HFFc6 (cell line): ENCODE results near the gene MMS19. TPM values are rescaled to one million over a fixed set of nuclear protein-coding genes. Genes with fewer than 3 reads are reported as not detected.

Experiments
- DNase-seq: peaks from one replicate; pipeline ENCODE4 v3.0.0-alpha.2; 2018
- H3K27ac Mint-ChIP-seq: 2 replicates; pipeline ENCODE4 v1.8.0; 2020; ENCODE audit warnings: mild to moderate bottlenecking, mixed read lengths
- H3K27me3 Mint-ChIP-seq: 2 replicates; pipeline ENCODE4 v1.8.0; 2021; ENCODE audit warnings: mild to moderate bottlenecking, moderate library complexity, mixed read lengths; ENCODE audit not compliant: insufficient read depth
- H3K36me3 Mint-ChIP-seq: 2 replicates; pipeline ENCODE4 v1.8.0; 2021; ENCODE audit warnings: low read depth, mixed read lengths
- H3K4me1 Mint-ChIP-seq: 2 replicates; pipeline ENCODE4 v1.8.0; 2020; ENCODE audit warnings: low read depth, mixed read lengths
- H3K4me3 Mint-ChIP-seq: 2 replicates; pipeline ENCODE4 v1.8.0; 2020; ENCODE audit warnings: mild to moderate bottlenecking, moderate library complexity, mixed read lengths
- H3K9me3 Mint-ChIP-seq: 2 replicates; pipeline ENCODE4 v1.8.0; 2020; ENCODE audit warnings: mild to moderate bottlenecking, mixed read lengths
- total RNA-seq, 6 experiments: library from RNA; stranded (reverse); fragmentation: NEBNext Ultra II Directional; extraction: Animal tissue kit (Norgen Biotek cat#: 25700); gene quantifications; 2 replicates in 1 of 6; 3 replicates in 5 of 6; pipeline ENCODE4 v1.2.3, GENCODE V29; 2021
- TF ChIP-seq, protein P1 (sequence below): fragments of 200-600 bp; sonication (generic); IDR thresholded peaks from 2 replicates; pipeline ENCODE4 v1.5.0; 2021; ENCODE audit warnings: antibody characterized with exemption, mild to moderate bottlenecking

The MMS19 gene
- total RNA-seq, 6 experiments from 2014 or later, result 53.8 to 61.2 (median 56.3) TPM

GRCh38 chr10:97542169-97543024 is 44.2 kb upstream of the MMS19 start:
- no peaks in the 10 kb centered on the region for H3K9me3 Mint-ChIP-seq
- H3K4me3 Mint-ChIP-seq, result peak overlapping the region; percentile 83
- H3K27ac Mint-ChIP-seq, result peak overlapping the region; percentile 99
- no peaks in the 10 kb centered on the region for H3K27me3 Mint-ChIP-seq
- no peaks in the 10 kb centered on the region for H3K36me3 Mint-ChIP-seq
- DNase-seq, result peak; percentile 80
- TF ChIP-seq, protein P1, sequence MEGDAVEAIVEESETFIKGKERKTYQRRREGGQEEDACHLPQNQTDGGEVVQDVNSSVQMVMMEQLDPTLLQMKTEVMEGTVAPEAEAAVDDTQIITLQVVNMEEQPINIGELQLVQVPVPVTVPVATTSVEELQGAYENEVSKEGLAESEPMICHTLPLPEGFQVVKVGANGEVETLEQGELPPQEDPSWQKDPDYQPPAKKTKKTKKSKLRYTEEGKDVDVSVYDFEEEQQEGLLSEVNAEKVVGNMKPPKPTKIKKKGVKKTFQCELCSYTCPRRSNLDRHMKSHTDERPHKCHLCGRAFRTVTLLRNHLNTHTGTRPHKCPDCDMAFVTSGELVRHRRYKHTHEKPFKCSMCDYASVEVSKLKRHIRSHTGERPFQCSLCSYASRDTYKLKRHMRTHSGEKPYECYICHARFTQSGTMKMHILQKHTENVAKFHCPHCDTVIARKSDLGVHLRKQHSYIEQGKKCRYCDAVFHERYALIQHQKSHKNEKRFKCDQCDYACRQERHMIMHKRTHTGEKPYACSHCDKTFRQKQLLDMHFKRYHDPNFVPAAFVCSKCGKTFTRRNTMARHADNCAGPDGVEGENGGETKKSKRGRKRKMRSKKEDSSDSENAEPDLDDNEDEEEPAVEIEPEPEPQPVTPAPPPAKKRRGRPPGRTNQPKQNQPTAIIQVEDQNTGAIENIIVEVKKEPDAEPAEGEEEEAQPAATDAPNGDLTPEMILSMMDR, result no peak
- H3K4me1 Mint-ChIP-seq, result peaks cover 71% of the 10 kb centered on the region

DNA sequence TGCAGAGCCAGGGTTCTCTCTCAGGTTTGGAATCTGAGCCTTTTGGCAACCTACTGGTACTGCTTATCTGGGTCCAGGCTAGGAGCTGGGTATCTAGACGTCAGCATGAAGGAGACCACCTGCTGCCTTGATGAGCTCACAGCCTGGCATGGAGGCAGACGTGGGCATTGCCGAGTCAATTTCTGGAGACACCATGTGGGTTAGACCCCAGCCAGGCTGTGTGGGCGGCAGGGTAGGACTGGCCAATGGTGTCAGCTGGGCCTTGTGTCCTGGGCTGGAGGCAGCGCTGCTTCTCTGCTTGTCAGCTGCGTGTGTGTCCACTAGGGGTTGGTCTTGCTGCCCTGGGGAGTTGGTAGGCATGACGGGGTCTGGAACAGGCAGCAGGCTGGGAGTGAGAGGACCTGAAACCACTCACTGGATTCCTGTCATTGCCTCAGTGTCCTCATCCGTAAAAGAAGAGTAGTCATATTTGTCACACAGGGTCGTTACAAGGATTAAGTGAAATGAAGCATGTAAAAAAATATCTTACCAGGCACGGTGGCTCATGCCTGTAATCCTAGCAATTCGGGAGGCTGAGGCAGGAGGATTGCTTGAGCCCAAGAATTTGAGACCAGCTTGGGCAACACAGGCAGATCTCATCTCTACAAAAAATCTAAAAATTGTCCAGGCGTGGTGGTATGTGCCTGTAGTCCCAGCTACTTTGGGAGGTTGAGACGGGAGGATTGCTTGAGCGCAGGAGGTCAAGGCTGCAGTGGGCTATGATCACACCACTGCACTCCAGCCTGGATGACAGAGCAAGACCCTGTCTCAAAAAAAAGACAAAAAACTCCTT is 42.7 kb upstream of the MMS19 start:
- TF ChIP-seq, protein P1, result no peak; the same call in 1 of the 2 replicates
- H3K27ac Mint-ChIP-seq, result peak overlapping the region; percentile 79
- peaks cover 66% of the 10 kb centered on the region for H3K4me1 Mint-ChIP-seq
- no peak overlapping the region for H3K4me3 Mint-ChIP-seq
- DNase-seq, result no peak
- H3K27me3 Mint-ChIP-seq, result no peaks in the 10 kb centered on the region
- H3K36me3 Mint-ChIP-seq, result no peaks in the 10 kb centered on the region
- H3K9me3 Mint-ChIP-seq, result no peaks in the 10 kb centered on the region

DNA sequence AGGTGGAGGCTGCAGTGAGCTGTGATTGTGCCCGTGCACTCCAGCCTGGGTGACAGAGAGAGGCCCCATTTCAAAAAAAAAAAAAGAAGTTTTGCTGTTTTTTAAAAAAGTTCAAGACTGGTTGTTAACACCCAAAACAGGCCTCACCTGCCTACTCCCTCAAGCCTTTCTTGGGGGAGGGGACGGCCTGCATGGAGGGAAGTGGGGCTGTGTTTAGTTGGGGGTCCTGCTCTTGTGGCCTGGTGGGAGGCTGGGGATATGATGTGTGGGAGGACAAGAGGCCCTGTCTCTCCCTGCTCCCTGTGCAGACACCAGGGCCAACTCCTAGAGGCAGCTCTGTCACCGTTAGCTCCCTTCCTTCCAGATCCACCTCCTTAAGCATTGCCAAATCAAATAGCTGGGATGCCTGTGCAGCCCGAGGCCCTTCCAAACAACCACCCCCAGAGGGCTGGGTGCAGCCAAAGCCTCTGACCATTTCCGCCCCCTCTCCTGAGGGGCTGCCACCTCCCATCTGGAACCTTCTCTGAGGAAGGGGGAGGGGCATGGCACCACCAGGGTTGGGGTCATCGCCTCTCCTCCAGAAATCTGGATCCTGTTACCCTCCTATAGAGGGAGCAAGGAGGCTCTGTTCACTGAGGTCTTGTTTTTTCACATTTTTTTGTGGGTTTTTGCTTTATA is 41.4 kb upstream of the MMS19 start:
- peak; percentile 70 for DNase-seq
- H3K27ac Mint-ChIP-seq, result peak overlapping the region; percentile 79
- TF ChIP-seq, protein P1, result peak; percentile 65
- no peaks in the 10 kb centered on the region for H3K36me3 Mint-ChIP-seq
- no peaks in the 10 kb centered on the region for H3K27me3 Mint-ChIP-seq
- H3K9me3 Mint-ChIP-seq, result no peaks in the 10 kb centered on the region
- peaks cover 67% of the 10 kb centered on the region for H3K4me1 Mint-ChIP-seq
- peak overlapping the region; percentile 7 for H3K4me3 Mint-ChIP-seq

DNA sequence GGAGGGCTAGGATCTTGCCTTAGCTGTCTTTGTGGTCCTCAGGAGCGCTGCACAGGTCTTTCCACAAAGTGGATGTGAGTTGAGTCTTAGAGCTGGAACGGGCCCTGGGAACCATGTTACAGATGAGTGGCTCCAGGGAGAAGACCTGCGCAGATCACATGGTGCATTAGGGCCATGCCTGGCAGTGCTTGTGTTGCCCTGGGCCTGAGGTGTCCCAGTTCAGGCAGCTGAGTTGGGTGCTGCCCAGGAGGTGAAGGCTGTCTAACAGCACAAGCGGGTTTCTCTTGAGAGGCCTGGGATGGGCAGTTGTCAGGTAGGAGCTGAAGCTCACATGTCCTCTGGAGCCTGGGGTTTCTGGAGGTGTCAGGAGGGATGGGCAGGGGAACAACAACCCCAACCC is 40.6 kb upstream of the MMS19 start:
- no peak for DNase-seq
- TF ChIP-seq, protein P1, result no peak
- no peaks in the 10 kb centered on the region for H3K36me3 Mint-ChIP-seq
- H3K27ac Mint-ChIP-seq, result peak overlapping the region; percentile 60
- peak overlapping the region; percentile 36 for H3K4me3 Mint-ChIP-seq
- no peaks in the 10 kb centered on the region for H3K9me3 Mint-ChIP-seq
- H3K27me3 Mint-ChIP-seq, result no peaks in the 10 kb centered on the region
- H3K4me1 Mint-ChIP-seq, result peaks cover 62% of the 10 kb centered on the region

DNA sequence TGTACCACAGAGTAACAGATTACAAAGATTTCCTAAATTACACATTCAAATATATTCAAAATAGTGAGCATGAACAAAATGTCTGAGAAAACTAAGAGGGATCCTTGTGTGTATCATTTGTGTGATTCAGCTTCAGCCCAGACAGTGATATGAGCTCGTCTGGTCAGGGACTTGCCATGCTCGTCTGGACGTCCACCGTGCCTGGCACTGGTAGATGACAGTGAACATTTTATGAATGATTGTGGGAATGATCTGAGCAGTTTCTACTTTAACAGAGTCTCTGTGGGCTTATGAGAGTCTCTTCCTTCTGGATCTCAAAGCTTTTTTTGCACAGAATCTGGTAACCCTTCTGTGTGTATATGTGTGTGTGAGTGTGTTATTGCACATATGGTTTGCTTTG is 40.2 kb upstream of the MMS19 start:
- H3K27me3 Mint-ChIP-seq, result no peaks in the 10 kb centered on the region
- TF ChIP-seq, protein P1, result no peak
- peak overlapping the region; percentile 60 for H3K27ac Mint-ChIP-seq
- no peaks in the 10 kb centered on the region for H3K36me3 Mint-ChIP-seq
- peak; percentile 19 for DNase-seq
- H3K4me1 Mint-ChIP-seq, result peaks cover 60% of the 10 kb centered on the region
- H3K9me3 Mint-ChIP-seq, result no peaks in the 10 kb centered on the region
- H3K4me3 Mint-ChIP-seq, result peak overlapping the region; percentile 36
